Measurements from ENCODE around the gene DDIT3.

DDIT3 gene

GRCh38 chr12:57479376-57480115 is 40.8 kb downstream of the DDIT3 start, which contains the start of gene ARHGAP9:
TSS of gene ARHGAP9 (minus strand) at chr12:57479866. CDS start at chr12:57479406, 460 bp downstream.
- DNase-seq = no peak

- no peak for DNase-seq
These were observed 41.3 kb downstream of the DDIT3 start for GRCh38 chr12:57479043-57479375.

- no peak for DNase-seq
These were observed 42.3 kb downstream of the DDIT3 start for GRCh38 chr12:57477710-57478681.

- no peak for DNase-seq
These were observed 43.2 kb downstream of the DDIT3 start for GRCh38 chr12:57476993-57477709.

- DNase-seq = no peak
These were observed 43.9 kb downstream of the DDIT3 start for GRCh38 chr12:57476162-57476992.

GRCh38 chr12:57475271-57476161 is 44.8 kb downstream of the DDIT3 start:
- DNase-seq = no peak

GRCh38 chr12:57474862-57475261 is 45.5 kb downstream of the DDIT3 start:
- no peak for DNase-seq

GRCh38 chr12:57474430-57474829 is 45.9 kb downstream of the DDIT3 start:
- no peak for DNase-seq

- DNase-seq = no peak
These were observed 46.4 kb downstream of the DDIT3 start for GRCh38 chr12:57473886-57474285.

GRCh38 chr12:57473392-57473791 is 46.9 kb downstream of the DDIT3 start:
- no peak for DNase-seq

GRCh38 chr12:57472391-57472790 is 47.9 kb downstream of the DDIT3 start:
- no peak for DNase-seq

- DNase-seq = no peak
These were observed 48.7 kb downstream of the DDIT3 start for GRCh38 chr12:57471661-57472060.

GRCh38 chr12:57470970-57471656 is 49.2 kb downstream of the DDIT3 start:
- no peak for DNase-seq

GRCh38 chr12:57470286-57470969 is 49.9 kb downstream of the DDIT3 start:
- no peak for DNase-seq

- DNase-seq = no peak
These were observed 50.8 kb downstream of the DDIT3 start for GRCh38 chr12:57469296-57470164.

GRCh38 chr12:57467915-57468314 is 52.4 kb downstream of the DDIT3 start:
- DNase-seq = no peak

GRCh38 chr12:57467212-57467874 is 53.0 kb downstream of the DDIT3 start:
- no peak for DNase-seq
